ENCODE measurements around the gene ODAD2.

DNA sequence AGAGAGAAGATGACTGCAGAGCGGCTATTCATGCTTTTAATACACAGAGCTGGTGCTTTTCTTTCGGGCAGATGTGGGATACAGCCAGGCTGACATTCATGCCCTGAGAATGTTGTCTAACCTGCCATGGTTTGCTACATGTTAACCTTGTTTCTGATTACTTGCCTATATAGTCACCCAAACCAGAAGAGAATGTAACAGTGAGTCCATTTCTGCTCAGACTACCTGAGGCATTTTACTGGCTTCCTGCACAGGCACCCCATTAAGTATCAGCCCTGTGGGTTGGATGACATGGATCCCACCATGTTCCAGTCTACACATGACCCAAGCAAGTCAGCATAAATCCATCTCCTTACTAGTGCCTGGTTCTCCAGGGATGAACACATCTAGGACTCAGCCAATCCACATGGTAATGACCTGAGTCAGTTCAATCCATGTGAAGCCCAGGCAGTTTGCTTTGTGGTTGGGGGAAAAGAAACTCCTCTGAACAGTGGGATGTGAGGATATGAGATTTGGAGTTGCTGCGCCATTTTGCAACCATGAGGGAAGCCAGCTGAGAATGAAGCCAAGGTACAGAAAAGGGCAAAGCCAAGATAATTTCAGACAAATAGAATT lies 197.6 kb downstream of the ODAD2 start:
- TF ChIP-seq, protein P1, sequence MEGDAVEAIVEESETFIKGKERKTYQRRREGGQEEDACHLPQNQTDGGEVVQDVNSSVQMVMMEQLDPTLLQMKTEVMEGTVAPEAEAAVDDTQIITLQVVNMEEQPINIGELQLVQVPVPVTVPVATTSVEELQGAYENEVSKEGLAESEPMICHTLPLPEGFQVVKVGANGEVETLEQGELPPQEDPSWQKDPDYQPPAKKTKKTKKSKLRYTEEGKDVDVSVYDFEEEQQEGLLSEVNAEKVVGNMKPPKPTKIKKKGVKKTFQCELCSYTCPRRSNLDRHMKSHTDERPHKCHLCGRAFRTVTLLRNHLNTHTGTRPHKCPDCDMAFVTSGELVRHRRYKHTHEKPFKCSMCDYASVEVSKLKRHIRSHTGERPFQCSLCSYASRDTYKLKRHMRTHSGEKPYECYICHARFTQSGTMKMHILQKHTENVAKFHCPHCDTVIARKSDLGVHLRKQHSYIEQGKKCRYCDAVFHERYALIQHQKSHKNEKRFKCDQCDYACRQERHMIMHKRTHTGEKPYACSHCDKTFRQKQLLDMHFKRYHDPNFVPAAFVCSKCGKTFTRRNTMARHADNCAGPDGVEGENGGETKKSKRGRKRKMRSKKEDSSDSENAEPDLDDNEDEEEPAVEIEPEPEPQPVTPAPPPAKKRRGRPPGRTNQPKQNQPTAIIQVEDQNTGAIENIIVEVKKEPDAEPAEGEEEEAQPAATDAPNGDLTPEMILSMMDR (IDR thresholded peaks at IDR 0.05; ENCODE audit: extremely low read depth in 1 of 2, insufficient read depth in 1 of 2, low read depth in 1 of 2, low read length in 2 of 2) = no peak
- TF ChIP-seq EZH2 (IDR thresholded peaks at IDR 0.05; ENCODE audit: borderline replicate concordance, low read depth, low read length, severe bottlenecking) = no peak
